Stimulated activated CD4-positive, alpha-beta T cell treated with anti-CD3 and anti-CD28 coated beads, Interleukin-1b, Interleukin-23, amount 100 ng/mL, for 48 hours (primary cell): ENCODE measurements around the gene ABCB6.

ENCODE experiments used
- DNase-seq: peaks from one replicate; pipeline ENCODE4 v3.0.0-alpha.2; 2020

ABCB6 gene

GRCh38 chr2:219245148-219245898 lies 26.6 kb upstream of the ABCB6 start, which contains the start of the genes GLB1L and STK16:
Gene GLB1L (minus strand): TSS chr2:219245444. CDS start chr2:219243573, 1,871 bp downstream.
Gene STK16 (plus strand): TSS chr2:219245479. CDS start chr2:219246000, 521 bp downstream.
- DNase-seq: peak; percentile 87

DNA sequence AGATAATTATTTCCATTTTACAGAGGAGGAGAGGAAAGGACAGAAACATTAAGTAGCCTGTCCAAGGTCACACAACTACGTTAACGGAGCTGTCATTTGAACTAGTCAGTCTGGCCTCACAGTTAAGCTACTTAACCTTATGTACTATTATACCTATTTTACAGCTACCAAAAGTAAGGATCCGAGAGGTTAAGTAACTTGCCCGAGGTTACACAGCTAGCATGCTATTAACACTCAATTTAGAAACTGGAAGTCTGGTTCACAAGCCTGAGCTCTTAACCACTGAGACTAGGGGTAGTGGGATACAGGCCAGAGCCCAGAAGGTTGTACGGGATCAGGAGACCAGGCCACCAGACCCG lies 26.0 kb upstream of the ABCB6 start:
- no peak for DNase-seq

- DNase-seq: no peak
Measured at GRCh38 chr2:219243291-219243761, 24.6 kb upstream of the ABCB6 start.

GRCh38 chr2:219234331-219234730 lies 15.6 kb upstream of the ABCB6 start:
- no peak for DNase-seq

DNA sequence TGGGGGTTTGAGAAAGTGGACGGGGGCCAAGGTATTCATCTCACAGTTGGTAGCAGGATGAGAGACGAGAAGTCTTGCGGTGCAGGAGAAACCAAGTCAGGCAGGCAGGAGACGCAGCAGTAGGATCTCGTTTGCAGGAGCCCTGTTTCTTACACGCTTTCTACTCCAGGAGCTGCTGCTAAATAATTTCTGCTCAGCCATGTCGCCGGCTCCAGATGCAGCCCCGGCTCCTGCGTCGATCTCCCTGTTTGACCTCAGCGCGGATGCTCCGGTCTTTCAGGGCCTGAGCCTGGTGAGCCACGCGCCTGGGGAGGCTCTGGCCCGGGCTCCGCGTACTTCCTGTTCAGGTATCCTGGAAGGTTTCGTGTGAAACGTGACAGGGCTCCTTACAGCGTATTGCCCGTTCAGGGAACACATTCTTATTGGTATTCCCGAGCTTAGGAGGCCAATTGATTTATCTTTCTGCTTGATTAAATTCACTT lies 11.3 kb upstream of the ABCB6 start:
- DNase-seq: peak; percentile 67

DNA sequence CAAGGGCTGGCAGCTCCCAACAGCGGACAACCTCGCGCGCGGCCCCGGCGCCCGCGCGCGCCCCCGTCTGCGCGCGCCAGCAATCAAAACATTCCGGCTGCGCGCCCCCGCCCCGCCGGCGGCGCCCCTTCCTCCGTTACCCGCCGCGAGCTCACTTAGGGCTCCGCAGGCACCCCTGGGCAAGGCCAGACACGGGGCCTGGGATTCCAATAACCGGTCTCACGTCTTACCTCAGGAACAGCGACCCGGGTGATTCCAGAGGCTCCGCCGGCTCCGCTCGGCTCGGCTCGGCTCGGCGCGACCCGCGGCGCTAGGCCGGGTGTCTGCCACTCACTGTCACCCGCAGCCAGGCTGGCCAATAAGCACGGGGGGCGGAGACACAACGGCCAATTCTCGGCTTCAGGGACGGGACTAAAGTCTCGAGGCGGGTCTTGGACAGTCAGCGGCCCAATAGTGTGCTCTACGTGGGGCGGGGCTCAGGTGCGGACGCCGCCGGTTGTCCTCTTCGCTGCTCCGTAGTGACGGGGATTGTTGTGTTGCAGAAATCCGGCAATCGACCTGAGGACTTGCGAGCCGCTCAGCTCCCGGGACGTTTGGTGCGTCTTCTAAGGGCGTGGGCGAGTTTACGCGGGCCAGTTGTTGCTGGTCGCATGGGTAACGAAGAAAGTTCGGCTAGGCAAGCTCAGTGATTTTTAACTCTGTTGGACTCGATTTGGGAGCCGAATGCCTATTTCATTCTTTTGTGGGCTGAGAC lies 10.7 kb upstream of the ABCB6 start, which contains the start of the genes ANKZF1 and ATG9A:
ANKZF1 (plus strand) TSS at position 502 of the 754 bp plus-strand sequence. CDS start 452 bp downstream, outside the sequence.
ATG9A (minus strand) TSS at position 332 of the 754 bp plus-strand sequence. CDS start 1,612 bp downstream, outside the sequence.
- DNase-seq: peak; percentile 99

GRCh38 chr2:219228911-219229304 lies 10.2 kb upstream of the ABCB6 start:
- no peak for DNase-seq

GRCh38 chr2:219228041-219228910 lies 9.5 kb upstream of the ABCB6 start:
- no peak for DNase-seq

- DNase-seq: no peak
Measured at GRCh38 chr2:219225350-219225749, 6.6 kb upstream of the ABCB6 start.

DNA sequence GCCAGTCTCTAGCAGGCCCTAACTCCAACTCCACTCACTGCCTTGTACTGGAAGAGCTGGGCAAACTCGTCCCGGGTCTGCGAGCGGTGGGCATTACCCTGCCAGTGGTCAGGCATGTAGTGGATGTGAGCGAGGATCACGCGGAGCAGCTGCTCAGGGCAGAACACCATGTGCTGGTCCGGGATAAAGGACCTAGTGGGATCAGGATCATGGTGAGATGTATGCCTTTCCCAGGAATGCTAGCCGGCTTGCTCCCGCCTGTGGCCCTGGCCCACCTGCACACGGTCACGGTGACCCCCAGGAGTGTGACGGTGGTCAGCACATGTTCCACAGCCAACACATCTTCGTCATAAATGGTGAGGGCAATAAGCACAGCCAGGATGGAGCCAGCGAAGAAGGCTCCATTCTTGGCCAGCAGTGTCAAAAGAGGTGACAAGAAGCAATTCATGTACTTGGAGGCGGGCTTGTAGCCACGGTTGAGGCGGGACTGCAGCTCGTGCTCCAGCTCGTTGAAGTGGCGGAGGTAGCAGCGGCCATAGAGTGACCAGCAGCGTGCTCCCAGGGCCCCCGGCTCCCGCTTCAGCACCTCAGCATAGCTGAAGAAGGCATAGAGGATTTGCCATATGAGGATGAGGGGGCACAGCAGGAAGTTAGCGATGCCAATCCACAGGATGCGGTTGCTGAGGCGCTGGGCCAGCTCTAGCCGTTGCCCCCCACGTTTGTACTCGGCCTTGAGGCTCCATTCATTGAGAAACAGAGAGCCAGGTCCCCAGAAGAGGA lies 5.3 kb upstream of the ABCB6 start:
- DNase-seq: no peak

GRCh38 chr2:219221957-219222518 lies 3.3 kb upstream of the ABCB6 start:
- DNase-seq: no peak

GRCh38 chr2:219220652-219221402 lies 2.1 kb upstream of the ABCB6 start:
- DNase-seq: no peak

DNA sequence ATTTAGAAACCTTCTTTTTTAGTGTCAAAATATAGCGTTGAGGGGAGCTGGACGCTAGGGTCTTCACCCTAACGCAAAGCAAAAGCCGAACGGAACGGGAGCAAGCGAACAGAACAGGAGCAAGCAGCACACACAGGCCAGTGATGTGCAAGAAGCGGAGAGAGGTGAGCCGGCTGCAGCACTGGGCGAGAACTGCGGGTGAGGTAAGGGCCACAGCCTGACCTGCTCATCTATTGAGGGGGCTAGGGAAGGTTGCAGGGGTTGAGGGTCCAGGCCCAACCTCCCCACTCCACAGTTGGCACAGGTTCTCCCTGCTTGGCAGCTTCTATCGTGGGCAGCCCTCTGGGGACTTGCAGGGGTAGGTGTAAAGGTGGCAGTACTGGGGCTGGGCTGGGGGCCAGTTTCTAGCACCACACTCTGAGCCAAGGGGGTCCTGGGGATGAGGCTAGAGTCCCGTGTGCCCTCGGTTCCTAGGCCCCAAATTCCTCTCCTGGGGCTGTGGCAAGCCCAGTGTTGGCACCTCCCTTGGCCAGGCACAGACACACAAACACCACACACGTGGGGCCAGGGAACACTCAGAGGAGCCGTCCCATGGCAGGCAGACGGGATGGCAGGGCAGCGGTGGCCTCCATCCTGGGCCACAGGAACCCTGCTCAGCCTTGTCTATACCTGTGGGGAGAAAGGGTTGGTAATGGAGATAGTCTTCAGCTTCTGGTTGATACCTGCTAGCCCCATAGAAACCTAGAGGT lies 1.2 kb upstream of the ABCB6 start:
- DNase-seq: no peak

- DNase-seq: no peak
Measured at GRCh38 chr2:219218217-219218731, 484 bp downstream of the ABCB6 start.

- no peak for DNase-seq
Measured at GRCh38 chr2:219216535-219216915, 2.2 kb downstream of the ABCB6 start.

- no peak for DNase-seq
Measured at GRCh38 chr2:219215871-219216534, 2.8 kb downstream of the ABCB6 start.

DNA sequence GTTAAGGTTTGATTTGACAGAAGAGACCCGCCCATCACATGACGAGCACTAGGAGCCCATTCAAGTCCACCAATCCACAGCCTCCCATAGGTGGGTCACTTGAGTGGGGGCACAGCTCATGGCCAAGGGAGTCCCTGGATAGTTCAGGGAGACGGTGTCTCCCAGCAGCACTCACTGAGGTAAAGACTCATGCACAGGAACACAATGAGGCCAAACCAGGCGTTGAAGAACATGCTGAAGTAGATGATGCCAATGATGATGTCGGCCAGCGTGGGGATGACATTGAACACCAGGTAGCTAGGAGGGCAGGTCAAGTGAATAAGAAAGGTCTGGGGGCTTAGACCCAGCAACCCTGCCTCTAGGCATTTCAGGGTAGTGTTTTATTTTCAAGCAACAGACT lies 4.0 kb downstream of the ABCB6 start:
- DNase-seq: no peak

DNA sequence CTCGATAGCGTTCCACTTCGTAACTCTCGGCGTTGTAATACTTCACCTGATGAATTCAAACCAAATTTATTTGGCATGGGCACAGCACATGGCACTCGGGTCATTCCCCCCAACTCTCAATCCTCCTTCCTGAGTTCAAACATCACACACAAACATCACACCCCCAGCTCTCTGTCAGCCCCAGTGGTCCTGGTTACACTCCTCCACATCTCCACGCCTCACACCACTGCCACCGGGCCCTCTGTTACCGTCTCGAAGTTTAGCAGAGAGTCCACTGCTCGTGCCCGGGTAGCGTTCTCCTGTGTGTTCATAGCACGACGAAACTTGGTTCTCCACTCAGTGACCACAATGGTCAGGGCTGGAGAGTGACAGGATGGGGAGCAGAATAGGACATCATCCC lies 4.6 kb downstream of the ABCB6 start:
- no peak for DNase-seq

- DNase-seq: no peak
Measured at GRCh38 chr2:219213486-219214071, 5.2 kb downstream of the ABCB6 start.
